GM23248 (cell line): ENCODE data around the gene GM2A. TPM values are rescaled to one million over a fixed set of nuclear protein-coding genes. Genes with fewer than 3 reads are reported as not detected.

Source experiments
- DNase-seq: peaks from one replicate; pipeline ENCODE4 v3.0.0-alpha.2; 2015
- H2AFZ ChIP-seq: fragments of 200-600 bp; sonication (generic); 2 replicates; pipeline ENCODE4 v1.6.1; 2016; ENCODE audit warnings: antibody characterized with exemption
- H3F3A ChIP-seq: fragments of 200-600 bp; sonication (generic); 2 replicates; pipeline ENCODE4 v1.6.1; 2016; ENCODE audit warnings: mild to moderate bottlenecking, antibody characterized with exemption, mixed run types; ENCODE audit not compliant: insufficient read depth
- H3K27ac ChIP-seq: fragments of 200-600 bp; sonication (generic); 2 replicates; pipeline ENCODE4 v1.5.1; 2016; ENCODE audit warnings: mild to moderate bottlenecking
- H3K27me3 ChIP-seq: fragments of 200-600 bp; sonication (generic); replicated peaks from 2 replicates; pipeline ENCODE4 v1.6.1; 2016; ENCODE audit warnings: mild to moderate bottlenecking; ENCODE audit not compliant: insufficient read depth
- H3K36me3 ChIP-seq: fragments of 200-600 bp; sonication (generic); 2 replicates; pipeline ENCODE4 v1.6.1; 2016; ENCODE audit warnings: low read depth, mild to moderate bottlenecking
- H3K4me1 ChIP-seq: fragments of 200-600 bp; sonication (generic); 2 replicates; pipeline ENCODE4 v1.6.1; 2016; ENCODE audit warnings: mild to moderate bottlenecking; ENCODE audit not compliant: insufficient read depth
- H3K4me2 ChIP-seq: fragments of 200-600 bp; sonication (generic); one replicate; pipeline ENCODE4 v1.6.1; 2016; ENCODE audit warnings: mild to moderate bottlenecking; ENCODE audit not compliant: unreplicated experiment
- H3K4me3 ChIP-seq: fragments of 200-600 bp; sonication (generic); 2 replicates; pipeline ENCODE4 v1.5.1; 2016; ENCODE audit warnings: mild to moderate bottlenecking
- H3K79me2 ChIP-seq: fragments of 200-600 bp; sonication (generic); 2 replicates; pipeline ENCODE4 v1.6.1; 2016; ENCODE audit warnings: mild to moderate bottlenecking; ENCODE audit not compliant: insufficient read depth
- H3K9ac ChIP-seq: fragments of 200-600 bp; sonication (generic); 2 replicates; pipeline ENCODE4 v1.6.1; 2016; ENCODE audit warnings: mild to moderate bottlenecking
- H3K9me2 ChIP-seq: fragments of 200-600 bp; sonication (generic); 2 replicates; pipeline ENCODE4 v1.6.1; 2016; ENCODE audit warnings: mixed run types, mild to moderate bottlenecking, moderate library complexity; ENCODE audit not compliant: insufficient read depth
- H3K9me3 ChIP-seq: fragments of 200-600 bp; sonication (generic); one replicate; pipeline ENCODE4 v1.6.1; 2017; ENCODE audit warnings: low read depth
- H4K20me1 ChIP-seq: fragments of 200-600 bp; sonication (generic); 2 replicates; pipeline ENCODE4 v1.6.0; 2016; ENCODE audit not compliant: insufficient read depth
- EZH2 ChIP-seq: fragments of 200-600 bp; sonication (generic); IDR thresholded peaks from 2 replicates; pipeline ENCODE4 v1.6.1; 2018; ENCODE audit warnings: antibody characterized with exemption, mild to moderate bottlenecking; ENCODE audit not compliant: insufficient read depth, poor library complexity, severe bottlenecking
- EZH2phosphoT487 ChIP-seq: fragments of 200-600 bp; sonication (generic); IDR thresholded peaks from 2 replicates; pipeline ENCODE4 v1.6.1; 2018; ENCODE audit warnings: antibody characterized with exemption, moderate library complexity, mild to moderate bottlenecking, low read depth; ENCODE audit not compliant: insufficient read depth
- WGBS, 2 experiments: methylation state at CpG; one replicate each; pipeline ENCODE4 v1.1.6; 2015 to 2017; ENCODE audit warnings: low lambda C conversion rate in 2 of 2, low coverage in 1 of 2; ENCODE audit errors: missing lambda C conversion rate in 2 of 2; 5-methylcytosine and 5-hydroxymethylcytosine counted together
- in situ Hi-C: fragments of 300-500 bp; cut with MboI; formaldehyde crosslinking; loops from 2 replicates; pipeline ENCODE4 v1.15.0; 2020
- polyA plus RNA-seq: library from polyadenylated mRNA; unstranded; fragments of >200 nt; fragmentation: Nextera tagmentation; extraction: Ambion mirVana; gene quantifications from 2 replicates; pipeline ENCODE4 v1.2.1, GENCODE V29; 2016
- total RNA-seq: library from RNA; depleted of rRNA; stranded (reverse); fragments of >200 nt; shearing (Covaris generic); gene quantifications from 2 replicates; pipeline ENCODE4 v1.2.3, GENCODE V29; 2014

Gene GM2A
- total and polyA plus RNA-seq, 2 experiments from 2014 or later: 11.2 to 23.5 TPM

DNA sequence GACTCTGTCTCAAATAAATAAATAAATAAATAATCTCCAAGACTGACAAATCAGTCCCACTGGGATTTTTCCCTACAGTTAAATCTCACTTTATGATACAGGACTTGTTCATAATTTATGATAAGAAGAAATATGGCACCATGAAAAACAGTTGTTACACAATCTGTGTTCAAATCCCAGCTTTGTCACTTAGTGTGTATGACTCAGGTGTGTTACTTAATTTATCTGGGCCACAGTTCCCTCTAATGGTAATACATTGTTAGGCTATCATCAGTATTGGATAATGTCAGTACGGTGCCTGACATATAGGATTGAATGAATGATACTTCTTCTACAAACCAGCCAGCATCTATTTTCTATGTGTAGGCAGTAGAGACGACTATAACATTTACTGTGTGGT, 27.5 kb downstream of the GM2A start:
- in situ Hi-C loops: no loop called here
- no peaks in the 10 kb centered on the region for H3K79me2 ChIP-seq
- 0 out of 2 replicates have a peak, but pooled peaks cover 18% of the 10 kb centered on the region for H3K27me3 ChIP-seq
- H3K9ac ChIP-seq: no peak overlapping the region
- 56 to 66% methylated on average over 2 of the region's 2 CpGs for whole genome bisulfite sequencing, 2 experiments
- no peaks in the 10 kb centered on the region for H3K4me1 ChIP-seq
- no peaks in the 10 kb centered on the region for H3K36me3 ChIP-seq
- no peak overlapping the region for H3K4me3 ChIP-seq
- H3K9me3 ChIP-seq: no peaks in the 10 kb centered on the region
- no peaks in the 10 kb centered on the region for H3K9me2 ChIP-seq
- no peak overlapping the region for H2AFZ ChIP-seq
- no peaks in the 10 kb centered on the region for H3F3A ChIP-seq
- no peak overlapping the region for H3K4me2 ChIP-seq
- H4K20me1 ChIP-seq: no peaks in the 10 kb centered on the region
- DNase-seq: no peak
- no peak overlapping the region for H3K27ac ChIP-seq
- no peak for TF ChIP-seq EZH2
- no peak for TF ChIP-seq EZH2phosphoT487

DNA sequence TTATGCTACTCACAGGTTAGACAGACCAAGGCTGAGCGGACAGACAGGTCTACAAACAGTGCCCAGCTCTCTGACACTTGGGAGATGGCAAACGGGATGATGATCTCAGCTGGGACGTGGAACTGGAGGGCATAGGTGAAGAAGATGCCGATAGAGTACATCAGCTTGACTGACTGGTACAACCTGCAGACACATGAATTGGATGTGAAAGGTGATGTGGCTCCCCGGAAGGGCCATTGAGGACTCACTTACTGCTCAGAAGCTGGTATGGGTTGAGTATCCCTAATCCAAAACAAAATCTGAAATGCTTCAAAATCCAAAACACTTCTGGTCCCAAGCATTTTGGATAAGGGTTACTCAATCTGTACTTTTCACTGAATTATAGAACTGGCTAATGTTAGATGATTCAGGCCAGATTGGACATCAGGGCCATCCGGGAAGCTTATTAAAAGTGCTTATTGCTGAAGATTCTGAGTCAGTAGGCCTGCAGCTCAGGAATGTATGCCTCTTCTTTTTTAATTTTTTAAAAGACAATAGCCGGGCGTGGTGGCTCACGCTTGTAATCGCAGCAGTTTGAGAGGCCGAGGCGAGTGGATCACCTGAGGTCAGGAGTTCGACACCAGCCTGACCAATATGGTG, 28.1 kb downstream of the GM2A start:
- no peaks in the 10 kb centered on the region for H3K36me3 ChIP-seq
- no peak overlapping the region for H3K27ac ChIP-seq
- TF ChIP-seq EZH2: no peak
- TF ChIP-seq EZH2phosphoT487: no peak
- H3K4me2 ChIP-seq: no peak overlapping the region
- H3K4me3 ChIP-seq: no peak overlapping the region
- H3K4me1 ChIP-seq: no peaks in the 10 kb centered on the region
- no peaks in the 10 kb centered on the region for H4K20me1 ChIP-seq
- H3K9me3 ChIP-seq: no peaks in the 10 kb centered on the region
- H3K9me2 ChIP-seq: no peaks in the 10 kb centered on the region
- H3K27me3 ChIP-seq: 0 out of 2 replicates have a peak, but pooled peaks cover 18% of the 10 kb centered on the region
- H2AFZ ChIP-seq: no peak overlapping the region
- 81% methylated on average over 13 of the region's 13 CpGs for WGBS, 2 experiments
- H3K79me2 ChIP-seq: no peaks in the 10 kb centered on the region
- H3K9ac ChIP-seq: no peak overlapping the region
- in situ Hi-C loops: no loop called here
- H3F3A ChIP-seq: no peaks in the 10 kb centered on the region
- no peak for DNase-seq

DNA sequence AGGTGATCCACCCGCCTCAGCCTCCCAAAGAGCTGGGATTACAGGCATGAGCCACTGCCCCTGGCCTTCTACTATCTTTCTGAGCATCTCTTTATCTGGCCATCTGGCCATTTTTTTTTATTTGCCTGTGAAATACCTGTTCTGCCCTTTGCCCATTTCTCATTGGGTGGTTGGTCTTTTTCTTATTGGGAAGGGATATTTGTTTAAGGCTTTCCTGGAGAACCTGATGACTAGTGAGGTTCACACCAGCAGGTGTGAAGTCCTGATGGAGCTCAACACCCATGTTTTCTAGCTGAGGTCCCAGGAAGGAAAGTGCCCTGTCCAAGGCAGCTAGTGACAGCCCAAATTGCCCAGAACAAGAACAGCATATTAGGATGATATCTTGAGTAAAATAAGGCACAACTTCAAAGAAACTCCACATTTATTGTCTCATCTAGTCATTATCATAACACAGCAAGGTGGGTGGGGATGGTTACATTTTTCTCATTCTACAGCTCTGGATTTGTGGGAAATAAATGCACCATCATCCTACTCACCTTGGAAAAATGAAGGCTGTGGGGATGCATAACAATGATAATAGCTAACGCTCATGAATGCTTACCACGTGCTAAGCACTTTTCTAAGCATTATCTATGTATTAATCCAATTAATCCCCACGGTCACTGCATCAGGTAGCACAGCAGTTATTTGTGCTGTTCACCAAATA, 30.3 kb downstream of the GM2A start:
- Histone ChIP-seq H3K9me3 (no peaks in the 10 kb centered on the region), H3K9me2 (no peaks in the 10 kb centered on the region), H3K36me3 (no peaks in the 10 kb centered on the region), H3K27ac (no peak overlapping the region), H4K20me1 (no peaks in the 10 kb centered on the region), H3K79me2 (no peaks in the 10 kb centered on the region), H3K4me2 (no peak overlapping the region), H3K4me1 (no peaks in the 10 kb centered on the region), H3K4me3 (no peak overlapping the region), H3F3A (no peaks in the 10 kb centered on the region), H2AFZ (no peak overlapping the region), H3K27me3 (0 out of 2 replicates have a peak, but pooled peaks cover 3% of the 10 kb centered on the region), H3K9ac (no peak overlapping the region)
- no peak for DNase-seq
- 40 to 52% methylated on average over 4 of the region's 4 CpGs for WGBS, 2 experiments
- TF ChIP-seq EZH2: no peak
- TF ChIP-seq EZH2phosphoT487: no peak
- in situ Hi-C loops: no loop called here

DNA sequence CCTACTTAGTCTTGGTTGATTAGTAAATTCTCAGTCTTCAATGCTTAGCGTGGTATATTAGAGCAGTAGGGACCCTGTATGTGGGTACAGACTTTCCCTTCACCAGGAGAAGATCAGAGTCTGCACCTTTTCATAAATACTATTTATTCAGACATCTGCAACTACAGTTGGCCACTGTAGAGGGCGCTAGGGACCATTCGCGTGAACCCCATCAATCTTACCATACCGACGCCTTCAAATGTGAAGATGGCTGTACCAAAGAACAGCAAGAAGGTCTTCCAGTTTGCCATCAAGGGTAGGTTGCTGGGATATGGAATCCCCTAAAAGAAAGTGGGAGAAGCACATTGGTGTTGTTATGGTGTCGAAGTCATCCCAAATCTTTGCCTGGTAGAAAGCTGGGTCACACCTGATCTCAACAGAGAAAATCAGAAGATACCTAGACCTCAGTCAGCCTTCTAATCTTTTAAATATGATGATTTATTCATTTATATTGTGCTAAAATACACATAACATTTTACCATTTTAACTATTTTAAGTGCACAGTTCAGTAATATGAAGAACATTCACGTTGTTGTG, 31.5 kb downstream of the GM2A start:
- Histone ChIP-seq H3F3A (no peaks in the 10 kb centered on the region), H3K4me3 (no peak overlapping the region), H3K9me3 (no peaks in the 10 kb centered on the region), H3K36me3 (no peaks in the 10 kb centered on the region), H3K9me2 (no peaks in the 10 kb centered on the region), H4K20me1 (no peaks in the 10 kb centered on the region), H3K4me2 (no peak overlapping the region), H3K27me3 (0 out of 2 replicates have a peak, but pooled peaks cover 3% of the 10 kb centered on the region), H3K9ac (no peak overlapping the region), H3K4me1 (no peaks in the 10 kb centered on the region), H3K27ac (no peak overlapping the region), H2AFZ (no peak overlapping the region), H3K79me2 (no peaks in the 10 kb centered on the region)
- 18 to 26% methylated on average over 8 of the region's 8 CpGs for WGBS, 2 experiments
- in situ Hi-C loops: no loop called here
- TF ChIP-seq EZH2phosphoT487: no peak
- TF ChIP-seq EZH2: no peak
- no peak for DNase-seq
